ENCODE results near the gene CACNA1S. TPM values are rescaled to one million over a fixed set of nuclear protein-coding genes. Genes with fewer than 3 reads are reported as not detected.

CACNA1S gene
- total RNA-seq, 1 donor from 2014 or later, result not detected

- Mint-ChIP-seq H3K36me3 (ENCODE audit: low read depth) (no peaks in the 10 kb centered on the region), H3K27me3 (peaks cover 4% of the 10 kb centered on the region), H3K4me1 (no peaks in the 10 kb centered on the region), H3K4me3 (no peak overlapping the region), H3K27ac (no peak overlapping the region), H3K9me3 (no peaks in the 10 kb centered on the region)
- intact Hi-C loops (cut with micrococcal nuclease), result no loop called here
- POLR2A ChIA-PET, result no interaction called here
- DNase-seq, result no peak
- no peak for TF ChIP-seq CTCF (IDR thresholded peaks at IDR 0.05)
- ATAC-seq (ENCODE audit: low read depth), result peak; percentile 69
- CTCF ChIA-PET, result no interaction called here
These were observed 3.6 kb downstream of the CACNA1S start for GRCh38 chr1:201108614-201109013.

- no peak overlapping the region for H3K27ac Mint-ChIP-seq
- no peak overlapping the region for H3K4me3 Mint-ChIP-seq
- H3K27me3 Mint-ChIP-seq, result no peaks in the 10 kb centered on the region
- no peaks in the 10 kb centered on the region for H3K4me1 Mint-ChIP-seq
- POLR2A ChIA-PET, result no interaction called here
- H3K9me3 Mint-ChIP-seq, result no peaks in the 10 kb centered on the region
- no peaks in the 10 kb centered on the region for H3K36me3 Mint-ChIP-seq (ENCODE audit: low read depth)
- ATAC-seq (ENCODE audit: low read depth) (no peak), DNase-seq (no peak)
- TF ChIP-seq CTCF (IDR thresholded peaks at IDR 0.05), result no peak
- CTCF ChIA-PET, result no interaction called here
- intact Hi-C loops (cut with micrococcal nuclease), result no loop called here
These were observed 6.5 kb downstream of the CACNA1S start for GRCh38 chr1:201105688-201106087.

GRCh38 chr1:201104141-201104540, 8.1 kb downstream of the CACNA1S start:
- POLR2A ChIA-PET, result no interaction called here
- no peaks in the 10 kb centered on the region for H3K9me3 Mint-ChIP-seq
- H3K36me3 Mint-ChIP-seq (ENCODE audit: low read depth), result no peaks in the 10 kb centered on the region
- CTCF ChIA-PET, result no interaction called here
- H3K4me3 Mint-ChIP-seq, result no peak overlapping the region
- no peak for ATAC-seq (ENCODE audit: low read depth)
- H3K4me1 Mint-ChIP-seq, result no peaks in the 10 kb centered on the region
- intact Hi-C loops (cut with micrococcal nuclease), result no loop called here
- no peak for TF ChIP-seq CTCF (IDR thresholded peaks at IDR 0.05)
- peaks cover 3% of the 10 kb centered on the region for H3K27me3 Mint-ChIP-seq
- no peak for DNase-seq
- no peak overlapping the region for H3K27ac Mint-ChIP-seq

GRCh38 chr1:201103666-201104065, 8.6 kb downstream of the CACNA1S start:
- no peak for TF ChIP-seq CTCF (IDR thresholded peaks at IDR 0.05)
- Mint-ChIP-seq H3K4me1 (no peaks in the 10 kb centered on the region), H3K27me3 (peaks cover 3% of the 10 kb centered on the region), H3K36me3 (ENCODE audit: low read depth) (no peaks in the 10 kb centered on the region), H3K27ac (no peak overlapping the region), H3K9me3 (no peaks in the 10 kb centered on the region), H3K4me3 (no peak overlapping the region)
- intact Hi-C loops (cut with micrococcal nuclease), result no loop called here
- POLR2A ChIA-PET, result no interaction called here
- CTCF ChIA-PET, result no interaction called here
- DNase-seq (no peak), ATAC-seq (ENCODE audit: low read depth) (no peak)

GRCh38 chr1:201100169-201100930, 11.9 kb downstream of the CACNA1S start:
- ChIA-PET POLR2A (no interaction called here), CTCF (no interaction called here)
- Mint-ChIP-seq H3K4me1 (peaks cover 2% of the 10 kb centered on the region), H3K4me3 (no peak overlapping the region), H3K27ac (no peak overlapping the region), H3K36me3 (ENCODE audit: low read depth) (no peaks in the 10 kb centered on the region), H3K27me3 (peaks cover 3% of the 10 kb centered on the region), H3K9me3 (no peaks in the 10 kb centered on the region)
- DNase-seq, result no peak
- intact Hi-C loops (cut with micrococcal nuclease), result no loop called here
- no peak for TF ChIP-seq CTCF (IDR thresholded peaks at IDR 0.05)
- no peak for ATAC-seq (ENCODE audit: low read depth)
